Measurements from ENCODE around the gene IFT43. TPM values are rescaled to one million over a fixed set of nuclear protein-coding genes. Genes with fewer than 3 reads are reported as not detected.

IFT43 gene
- 28.0 and 43.1 TPM in 2 replicates for total RNA-seq

DNA sequence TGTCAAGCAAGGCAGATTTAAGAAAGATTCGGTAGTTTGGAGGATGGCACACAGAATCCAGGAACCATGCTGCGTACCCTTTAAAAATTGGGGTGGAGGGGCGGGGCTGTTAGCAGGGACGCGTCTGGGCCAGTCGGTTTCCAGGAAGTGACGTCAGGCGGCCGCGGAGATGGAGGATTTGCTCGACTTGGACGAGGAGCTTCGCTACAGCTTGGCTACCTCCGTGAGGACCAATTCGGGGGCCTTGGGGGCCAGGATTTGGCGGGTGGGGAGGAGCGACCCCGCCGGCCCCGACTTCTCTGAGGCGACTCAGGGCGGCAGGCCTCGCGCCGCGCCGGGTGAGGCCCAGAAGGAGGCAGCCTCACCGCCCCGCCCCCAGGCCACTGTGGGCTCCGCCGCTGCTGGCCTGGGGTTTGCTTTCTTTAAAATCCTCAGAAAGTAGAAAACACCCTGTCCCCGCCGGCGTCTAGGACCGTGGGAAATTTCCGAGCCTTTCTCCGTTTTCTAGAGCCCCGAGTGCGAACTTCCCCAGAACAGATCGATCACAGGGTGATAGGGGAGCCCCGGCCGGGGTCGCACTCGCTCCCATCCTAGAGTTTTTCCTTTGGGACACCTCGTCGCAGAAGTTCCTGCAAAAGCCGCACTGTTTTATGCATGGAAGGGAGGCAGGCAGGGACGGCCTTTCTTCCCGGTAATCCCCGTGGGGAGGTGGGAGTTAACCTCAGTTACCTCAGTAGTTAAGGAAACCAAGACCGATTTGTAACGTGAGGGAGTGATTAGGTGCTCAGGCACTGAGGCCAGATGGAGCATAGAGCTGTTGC lies at the start of gene IFT43:
TSS of gene IFT43 (plus strand) at position 146 of the 821 bp plus-strand sequence. CDS start at position 170, 24 bp downstream.

DNA sequence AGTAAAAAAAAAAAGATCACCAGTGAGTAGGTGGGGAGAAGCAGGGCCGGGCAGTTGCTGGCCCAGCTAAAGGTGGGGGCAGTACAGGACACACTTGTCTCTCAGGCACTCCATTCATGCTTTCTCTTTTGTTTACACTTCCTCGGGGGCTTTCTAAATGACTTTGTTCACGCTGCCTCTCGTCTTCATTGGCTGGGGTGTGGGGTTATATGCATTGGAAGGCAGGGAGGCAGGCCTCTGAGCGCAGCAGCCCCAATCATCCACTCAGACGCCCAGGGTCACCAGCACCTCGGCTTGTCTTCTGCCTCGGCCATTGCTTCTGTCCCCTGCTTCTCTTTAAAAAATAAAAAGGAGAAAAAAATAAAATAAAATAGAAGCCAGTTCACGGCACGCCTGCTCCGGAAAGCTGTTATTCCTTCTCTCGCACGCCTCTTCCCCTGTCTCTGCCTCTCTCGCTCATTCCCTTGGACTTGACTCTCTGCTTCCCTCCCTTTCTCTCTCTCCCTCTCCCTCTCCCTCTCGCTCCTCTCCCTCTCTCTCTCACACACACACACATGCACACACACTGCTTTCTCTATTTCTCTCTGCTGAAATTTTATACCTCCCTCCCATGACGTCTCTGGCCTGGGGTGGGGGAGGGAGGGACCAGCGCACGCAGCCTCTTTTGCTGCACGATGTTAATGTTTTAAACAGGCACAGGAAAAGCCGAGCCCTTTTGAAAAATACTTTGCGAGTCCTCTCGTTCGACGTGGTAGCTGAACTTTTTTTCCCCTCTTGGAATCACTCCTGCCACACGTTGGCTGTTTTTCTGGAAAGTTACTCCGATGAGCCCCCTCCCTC lies 3.9 kb upstream of the IFT43 start, which contains the start of gene TGFB3:
TSS of gene TGFB3 (minus strand) at position 570 of the 840 bp plus-strand sequence. CDS start 1,102 bp downstream, outside the sequence.

Other genes starting within 250 kb of the IFT43 start
- gene TGFB3, start 3.8 kb upstream of the IFT43 start, total RNA-seq, result 8.0 and 10.1 TPM in 2 replicates
- 76.5 and 92.2 TPM in 2 replicates for gene GPATCH2L, start 166.2 kb downstream of the IFT43 start, total RNA-seq